Measurements from ENCODE around the gene DAPK1. TPM values are rescaled to one million over a fixed set of nuclear protein-coding genes. Genes with fewer than 3 reads are reported as not detected.

The DAPK1 gene
- total RNA-seq, 4 donors from 2014 or later: 14.5 to 28.3 (median 20.7) TPM

- H3K27me3 ChIP-seq: no peaks in the 10 kb centered on the region
- intact Hi-C loops (cut with DNase I; ENCODE audit: low total_unique reads): no loop called here
- no peaks in the 10 kb centered on the region for H3K9me3 ChIP-seq
- peak overlapping the region; percentile 48 to 71 (median 58) for H3K27ac ChIP-seq
- DNase-seq: no peak
- TF ChIP-seq POLR2AphosphoS5 (IDR thresholded peaks at IDR 0.05) (peak in 2 of 3 donors; percentile 11 to 16), EP300 (IDR thresholded peaks at IDR 0.05; ENCODE audit: low read depth) (no peak)
- H3K4me1 ChIP-seq: peaks cover 0 to 34% (median 13%) of the 10 kb centered on the region in 4 donors
- in situ Hi-C loops (cut with MboI; ENCODE audit: low pct_ligation_motif_present in 1 of 4, low pct_unique_long_range_greater_than_20kb in 1 of 4, low sequenced_read_pairs in 3 of 4): no loop called here
- no peak overlapping the region for H3K4me3 ChIP-seq
- WGBS, 2 donors (ENCODE audit: low coverage in 1 of 2): 8 to 30% methylated on average over 2 to 3 of the region's 3 CpGs
- no peaks in the 10 kb centered on the region for H3K36me3 ChIP-seq
Observed at GRCh38 chr9:87581513-87581912, 83.8 kb downstream of the DAPK1 start.

GRCh38 chr9:87581949-87582637, 84.4 kb downstream of the DAPK1 start:
- in situ Hi-C loops (cut with MboI; ENCODE audit: low pct_ligation_motif_present in 1 of 4, low pct_unique_long_range_greater_than_20kb in 1 of 4, low sequenced_read_pairs in 3 of 4) (no loop called here), intact Hi-C loops (cut with DNase I; ENCODE audit: low total_unique reads) (no loop called here)
- Histone ChIP-seq H3K27me3 (no peaks in the 10 kb centered on the region), H3K27ac (peak overlapping the region; percentile 48 to 71 (median 58)), H3K9me3 (no peaks in the 10 kb centered on the region), H3K36me3 (no peaks in the 10 kb centered on the region), H3K4me1 (peaks cover 0 to 34% (median 13%) of the 10 kb centered on the region in 4 donors), H3K4me3 (no peak overlapping the region)
- TF ChIP-seq POLR2AphosphoS5 (IDR thresholded peaks at IDR 0.05) (no peak), EP300 (IDR thresholded peaks at IDR 0.05; ENCODE audit: low read depth) (no peak), POLR2A (IDR thresholded peaks at IDR 0.05) (no peak), CTCF (IDR thresholded peaks at IDR 0.05) (no peak)
- 80 to 83% methylated on average over 8 to 10 of the region's 10 CpGs for WGBS, 2 donors (ENCODE audit: low coverage in 1 of 2)
- no peak for DNase-seq

GRCh38 chr9:87584326-87584725, 86.7 kb downstream of the DAPK1 start:
- Histone ChIP-seq H3K27ac (no peak overlapping the region), H3K9me3 (no peaks in the 10 kb centered on the region), H3K4me1 (peaks cover 0 to 21% (median 13%) of the 10 kb centered on the region in 4 donors), H3K27me3 (no peaks in the 10 kb centered on the region), H3K36me3 (no peaks in the 10 kb centered on the region), H3K4me3 (no peak overlapping the region)
- TF ChIP-seq EP300 (IDR thresholded peaks at IDR 0.05; ENCODE audit: low read depth) (no peak), POLR2AphosphoS5 (IDR thresholded peaks at IDR 0.05) (no peak), CTCF (IDR thresholded peaks at IDR 0.05) (no peak), POLR2A (IDR thresholded peaks at IDR 0.05) (no peak)
- DNase-seq: no peak
- in situ Hi-C loops (cut with MboI; ENCODE audit: low pct_ligation_motif_present in 1 of 4, low pct_unique_long_range_greater_than_20kb in 1 of 4, low sequenced_read_pairs in 3 of 4): no loop called here
- intact Hi-C loops (cut with DNase I; ENCODE audit: low total_unique reads): no loop called here

GRCh38 chr9:87585123-87585855, 87.6 kb downstream of the DAPK1 start:
- TF ChIP-seq POLR2AphosphoS5 (IDR thresholded peaks at IDR 0.05): no peak
- TF ChIP-seq CTCF (IDR thresholded peaks at IDR 0.05): no peak
- TF ChIP-seq EP300 (IDR thresholded peaks at IDR 0.05; ENCODE audit: low read depth): no peak
- TF ChIP-seq POLR2A (IDR thresholded peaks at IDR 0.05): no peak
- Histone ChIP-seq H3K27me3 (no peaks in the 10 kb centered on the region), H3K4me1 (peaks cover 0 to 19% (median 13%) of the 10 kb centered on the region in 4 donors)

More at GRCh38 chr9:87585123-87585855, 87.6 kb downstream of the DAPK1 start:
- in situ Hi-C loops (cut with MboI; ENCODE audit: low pct_ligation_motif_present in 1 of 4, low pct_unique_long_range_greater_than_20kb in 1 of 4, low sequenced_read_pairs in 3 of 4) (no loop called here), intact Hi-C loops (cut with DNase I; ENCODE audit: low total_unique reads) (no loop called here)
- no peaks in the 10 kb centered on the region for H3K36me3 ChIP-seq
- peak overlapping the region in 3 of 4 donors; percentile 1 to 22 (median 19) for H3K27ac ChIP-seq
- H3K4me3 ChIP-seq: no peak overlapping the region
- 69 to 80% methylated on average over 4 to 5 of the region's 5 CpGs for WGBS, 2 donors (ENCODE audit: low coverage in 1 of 2)
- DNase-seq: no peak
- H3K9me3 ChIP-seq: no peaks in the 10 kb centered on the region

All from transverse colon (tissue), 4 donors.